Rectal smooth muscle tissue (tissue), 1 donor: ENCODE results near the gene PPP1CB.

Experiments used
- H3K27ac ChIP-seq: one replicate; pipeline ENCODE4 v1.7.0; 2013; ENCODE audit warnings: low read depth, low read length, inconsistent platforms
- H3K27me3 ChIP-seq: one replicate; pipeline ENCODE4 v1.7.0; 2013; ENCODE audit warnings: low read length; ENCODE audit not compliant: control insufficient read depth, insufficient read depth
- H3K36me3 ChIP-seq: one replicate; pipeline ENCODE4 v1.7.0; 2013; ENCODE audit warnings: low read length; ENCODE audit not compliant: control insufficient read depth, insufficient read depth
- H3K4me1 ChIP-seq: one replicate; pipeline ENCODE4 v1.7.0; 2013; ENCODE audit warnings: low read length; ENCODE audit not compliant: control insufficient read depth, insufficient read depth
- H3K4me3 ChIP-seq: one replicate; pipeline ENCODE4 v1.7.0; 2013; ENCODE audit warnings: low read length
- H3K9ac ChIP-seq: one replicate; pipeline ENCODE4 v1.7.0; 2013; ENCODE audit warnings: low read length

The PPP1CB gene

GRCh38 chr2:28747714-28748113, 3.9 kb upstream of the PPP1CB start:
- Histone ChIP-seq H3K27me3 (no peaks in the 10 kb centered on the region), H3K9ac (no peak overlapping the region), H3K36me3 (no peaks in the 10 kb centered on the region), H3K4me1 (peaks cover 13% of the 10 kb centered on the region), H3K4me3 (no peak overlapping the region), H3K27ac (no peak overlapping the region)

GRCh38 chr2:28748176-28748575, 3.5 kb upstream of the PPP1CB start:
- Histone ChIP-seq H3K36me3 (no peaks in the 10 kb centered on the region), H3K27ac (no peak overlapping the region), H3K4me1 (peaks cover 13% of the 10 kb centered on the region)

GRCh38 chr2:28748941-28749340, 2.7 kb upstream of the PPP1CB start:
- Histone ChIP-seq H3K4me1 (peaks cover 13% of the 10 kb centered on the region), H3K27ac (no peak overlapping the region)

More at GRCh38 chr2:28748176-28748575, 3.5 kb upstream of the PPP1CB start:
- Histone ChIP-seq H3K9ac (no peak overlapping the region), H3K27me3 (no peaks in the 10 kb centered on the region), H3K4me3 (no peak overlapping the region)

GRCh38 chr2:28749526-28749925, 2.1 kb upstream of the PPP1CB start:
- no peak overlapping the region for H3K9ac ChIP-seq
- peak overlapping the region; percentile 99 for H3K27ac ChIP-seq
- no peak overlapping the region for H3K4me3 ChIP-seq
- H3K4me1 ChIP-seq = peaks cover 13% of the 10 kb centered on the region
- no peaks in the 10 kb centered on the region for H3K36me3 ChIP-seq
- no peaks in the 10 kb centered on the region for H3K27me3 ChIP-seq

More at GRCh38 chr2:28748941-28749340, 2.7 kb upstream of the PPP1CB start:
- no peaks in the 10 kb centered on the region for H3K27me3 ChIP-seq
- no peak overlapping the region for H3K4me3 ChIP-seq
- H3K9ac ChIP-seq = no peak overlapping the region
- no peaks in the 10 kb centered on the region for H3K36me3 ChIP-seq

- Histone ChIP-seq H3K4me1 (peaks cover 16% of the 10 kb centered on the region), H3K27me3 (no peaks in the 10 kb centered on the region), H3K36me3 (no peaks in the 10 kb centered on the region), H3K27ac (peak overlapping the region; percentile 99), H3K4me3 (peak overlapping the region; percentile 92), H3K9ac (peak overlapping the region; percentile 61)
Measured at GRCh38 chr2:28750316-28751251, 1.0 kb upstream of the PPP1CB start.

- peak overlapping the region; percentile 98 for H3K9ac ChIP-seq
- H3K36me3 ChIP-seq = no peaks in the 10 kb centered on the region
- peaks cover 25% of the 10 kb centered on the region for H3K4me1 ChIP-seq
- H3K27ac ChIP-seq = peak overlapping the region; percentile 99
- peak overlapping the region; percentile 92 for H3K4me3 ChIP-seq
- H3K27me3 ChIP-seq = no peaks in the 10 kb centered on the region
Measured at GRCh38 chr2:28751956-28752630, 463 bp downstream of the PPP1CB start.

- Histone ChIP-seq H3K4me3 (peak overlapping the region; percentile 92), H3K27ac (peak overlapping the region; percentile 99), H3K27me3 (no peaks in the 10 kb centered on the region), H3K4me1 (peaks cover 25% of the 10 kb centered on the region), H3K9ac (peak overlapping the region; percentile 98), H3K36me3 (no peaks in the 10 kb centered on the region)
Measured at GRCh38 chr2:28752631-28753376, 1.2 kb downstream of the PPP1CB start.

- no peaks in the 10 kb centered on the region for H3K36me3 ChIP-seq
- no peak overlapping the region for H3K4me3 ChIP-seq
- peaks cover 30% of the 10 kb centered on the region for H3K4me1 ChIP-seq
- no peak overlapping the region for H3K9ac ChIP-seq
- no peak overlapping the region for H3K27ac ChIP-seq
- no peaks in the 10 kb centered on the region for H3K27me3 ChIP-seq
Measured at GRCh38 chr2:28754321-28754720, 2.7 kb downstream of the PPP1CB start.

GRCh38 chr2:28755421-28755820, 3.8 kb downstream of the PPP1CB start:
- Histone ChIP-seq H3K36me3 (no peaks in the 10 kb centered on the region), H3K27ac (no peak overlapping the region), H3K27me3 (no peaks in the 10 kb centered on the region), H3K4me3 (no peak overlapping the region), H3K4me1 (peaks cover 22% of the 10 kb centered on the region), H3K9ac (no peak overlapping the region)

- H3K4me3 ChIP-seq = no peak overlapping the region
- no peaks in the 10 kb centered on the region for H3K36me3 ChIP-seq
- no peak overlapping the region for H3K27ac ChIP-seq
- H3K4me1 ChIP-seq = peaks cover 23% of the 10 kb centered on the region
- no peaks in the 10 kb centered on the region for H3K27me3 ChIP-seq
- no peak overlapping the region for H3K9ac ChIP-seq
Measured at GRCh38 chr2:28758459-28758858, 6.8 kb downstream of the PPP1CB start.

GRCh38 chr2:28761420-28761819, 9.8 kb downstream of the PPP1CB start:
- H3K9ac ChIP-seq = no peak overlapping the region
- H3K36me3 ChIP-seq = no peaks in the 10 kb centered on the region
- H3K27me3 ChIP-seq = no peaks in the 10 kb centered on the region
- H3K27ac ChIP-seq = no peak overlapping the region
- H3K4me3 ChIP-seq = no peak overlapping the region
- H3K4me1 ChIP-seq = peaks cover 13% of the 10 kb centered on the region
